ENCODE data around the gene WWC1.

Gene WWC1

GRCh38 chr5:168417731-168418429 is 126.4 kb downstream of the WWC1 start:
- CTCF ChIA-PET, result no interaction called here
- TF ChIP-seq CTCF (conservative IDR thresholded peaks at IDR 0.05; ENCODE audit: low read depth), result no peak
- POLR2A ChIA-PET (ENCODE audit: low non-redundant PET), result no interaction called here

GRCh38 chr5:168420461-168420860 is 129.0 kb downstream of the WWC1 start:
- CTCF ChIA-PET, result interaction anchor here (0.6 to 0.9 kb wide), 2 partner anchors 64 to 415 kb away, joined by 5 to 6 read pairs; no protein-coding TSS in a partner anchor
- DNase-seq (ENCODE audit: low spot score), result no peak
- no peak for TF ChIP-seq CTCF (conservative IDR thresholded peaks at IDR 0.05; ENCODE audit: low read depth)
- POLR2A ChIA-PET (ENCODE audit: low non-redundant PET), result no interaction called here
- H3K27ac ChIP-seq, result no peak overlapping the region

More at GRCh38 chr5:168417731-168418429, 126.4 kb downstream of the WWC1 start:
- no peak for DNase-seq (ENCODE audit: low spot score)
- no peak overlapping the region for H3K27ac ChIP-seq

- H3K27ac ChIP-seq, result no peak overlapping the region
- ChIA-PET CTCF (interaction anchor here (0.6 to 0.8 kb wide), 2 partner anchors 127 to 132 kb away, joined by 3 read pairs; no protein-coding TSS in a partner anchor), POLR2A (ENCODE audit: low non-redundant PET) (interaction anchor here (1.0 kb wide), 1 partner anchor 130 kb away, joined by 3 read pairs; no protein-coding TSS in a partner anchor)
- TF ChIP-seq CTCF (conservative IDR thresholded peaks at IDR 0.05; ENCODE audit: low read depth), result no peak
- peak; percentile 32 for DNase-seq (ENCODE audit: low spot score)
Observed at GRCh38 chr5:168422431-168422830, 131.0 kb downstream of the WWC1 start.

GRCh38 chr5:168423478-168423877 is 132.0 kb downstream of the WWC1 start:
- POLR2A ChIA-PET (ENCODE audit: low non-redundant PET), result no interaction called here
- CTCF ChIA-PET, result interaction anchor here (0.7 to 0.8 kb wide), 4 partner anchors 37 to 402 kb away, joined by 3 to 4 read pairs (median 4); no protein-coding TSS in a partner anchor

GRCh38 chr5:168423971-168424370 is 132.5 kb downstream of the WWC1 start:
- no peak overlapping the region for H3K27ac ChIP-seq
- CTCF ChIA-PET, result interaction anchor here (0.6 to 0.8 kb wide), 4 partner anchors 37 to 154 kb away, joined by 3 to 4 read pairs (median 4); no protein-coding TSS in a partner anchor
- POLR2A ChIA-PET (ENCODE audit: low non-redundant PET), result no interaction called here
- no peak for TF ChIP-seq CTCF (conservative IDR thresholded peaks at IDR 0.05; ENCODE audit: low read depth)
- no peak for DNase-seq (ENCODE audit: low spot score)

More at GRCh38 chr5:168423478-168423877, 132.0 kb downstream of the WWC1 start:
- no peak for TF ChIP-seq CTCF (conservative IDR thresholded peaks at IDR 0.05; ENCODE audit: low read depth)
- H3K27ac ChIP-seq, result no peak overlapping the region
- DNase-seq (ENCODE audit: low spot score), result no peak

GRCh38 chr5:168424594-168425323 is 133.3 kb downstream of the WWC1 start:
- TF ChIP-seq CTCF (conservative IDR thresholded peaks at IDR 0.05; ENCODE audit: low read depth), result no peak
- DNase-seq (ENCODE audit: low spot score), result no peak
- H3K27ac ChIP-seq, result no peak overlapping the region
- ChIA-PET POLR2A (ENCODE audit: low non-redundant PET) (no interaction called here), CTCF (no interaction called here)
